ENCODE results near the gene IFIT1B.

- TF ChIP-seq, protein P1, sequence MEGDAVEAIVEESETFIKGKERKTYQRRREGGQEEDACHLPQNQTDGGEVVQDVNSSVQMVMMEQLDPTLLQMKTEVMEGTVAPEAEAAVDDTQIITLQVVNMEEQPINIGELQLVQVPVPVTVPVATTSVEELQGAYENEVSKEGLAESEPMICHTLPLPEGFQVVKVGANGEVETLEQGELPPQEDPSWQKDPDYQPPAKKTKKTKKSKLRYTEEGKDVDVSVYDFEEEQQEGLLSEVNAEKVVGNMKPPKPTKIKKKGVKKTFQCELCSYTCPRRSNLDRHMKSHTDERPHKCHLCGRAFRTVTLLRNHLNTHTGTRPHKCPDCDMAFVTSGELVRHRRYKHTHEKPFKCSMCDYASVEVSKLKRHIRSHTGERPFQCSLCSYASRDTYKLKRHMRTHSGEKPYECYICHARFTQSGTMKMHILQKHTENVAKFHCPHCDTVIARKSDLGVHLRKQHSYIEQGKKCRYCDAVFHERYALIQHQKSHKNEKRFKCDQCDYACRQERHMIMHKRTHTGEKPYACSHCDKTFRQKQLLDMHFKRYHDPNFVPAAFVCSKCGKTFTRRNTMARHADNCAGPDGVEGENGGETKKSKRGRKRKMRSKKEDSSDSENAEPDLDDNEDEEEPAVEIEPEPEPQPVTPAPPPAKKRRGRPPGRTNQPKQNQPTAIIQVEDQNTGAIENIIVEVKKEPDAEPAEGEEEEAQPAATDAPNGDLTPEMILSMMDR (conservative IDR thresholded peaks at IDR 0.05), result no peak
- no peak for TF ChIP-seq EZH2 (IDR thresholded peaks at IDR 0.05; ENCODE audit: low read depth)
Measured at GRCh38 chr10:89363729-89364442, 14.0 kb upstream of the IFIT1B start.

Measured in PC-9 (cell line).